ENCODE measurements around the gene EXOSC1.

GRCh38 chr10:97411406-97411805, 34.4 kb downstream of the EXOSC1 start:
- TF ChIP-seq GATA2 (IDR thresholded peaks at IDR 0.05; ENCODE audit: low read depth, low read length) (no peak), GATA3 (IDR thresholded peaks at IDR 0.05; ENCODE audit: low read depth, low read length) (no peak)

Data from SH-SY5Y (cell line).